GM12873 (cell line): Measurements from ENCODE around the gene ADD2.

Experiments used
- CTCF ChIP-seq: IDR thresholded peaks from 2 replicates; pipeline ENCODE4 v1.5.1; 2012; ENCODE audit warnings: low read depth, mild to moderate bottlenecking, moderate library complexity, low read length, control low read depth; ENCODE audit not compliant: insufficient read depth; ENCODE audit errors: missing control alignments

ADD2 gene

GRCh38 chr2:70705160-70705850 is 62.7 kb downstream of the ADD2 start:
- no peak for TF ChIP-seq CTCF

GRCh38 chr2:70703900-70704549 is 64.0 kb downstream of the ADD2 start:
- TF ChIP-seq CTCF = no peak

- TF ChIP-seq CTCF = no peak
Observed at GRCh38 chr2:70702711-70703395, 65.1 kb downstream of the ADD2 start.

- no peak for TF ChIP-seq CTCF
Observed at GRCh38 chr2:70698847-70699246, 69.2 kb downstream of the ADD2 start.

- TF ChIP-seq CTCF = no peak
Observed at GRCh38 chr2:70697603-70698383, 70.2 kb downstream of the ADD2 start.

GRCh38 chr2:70696142-70696541 is 71.9 kb downstream of the ADD2 start:
- no peak for TF ChIP-seq CTCF

GRCh38 chr2:70692256-70692655 is 75.7 kb downstream of the ADD2 start:
- TF ChIP-seq CTCF = no peak
